ENCODE results near the gene PRSS36. TPM values are rescaled to one million over a fixed set of nuclear protein-coding genes. Genes with fewer than 3 reads are reported as not detected.

The PRSS36 gene
- total RNA-seq, 1 experiment from 2014 or later: 1.6 TPM

- H3K4me3 Mint-ChIP-seq (ENCODE audit: unreplicated experiment): peak overlapping the region; percentile 76
- Histone ChIP-seq H3K36me3 (ENCODE audit: control insufficient read depth, insufficient read depth, low read length) (peaks cover 6% of the 10 kb centered on the region), H3K27me3 (replicated peaks; ENCODE audit: control insufficient read depth, insufficient read depth, low read length) (no peaks in the 10 kb centered on the region), H3K9me3 (no peaks in the 10 kb centered on the region), H3K4me3 (ENCODE audit: low read depth, low read length) (no peak overlapping the region), H3K4me1 (peaks cover 53% of the 10 kb centered on the region)
- no peak for TF ChIP-seq CTCF (IDR thresholded peaks at IDR 0.05; ENCODE audit: insufficient read depth in 1 of 2, low read depth in 1 of 2, low read length in 1 of 2, severe bottlenecking in 1 of 2, unreplicated experiment in 1 of 2)
- peaks cover 56% of the 10 kb centered on the region for H3K36me3 Mint-ChIP-seq (ENCODE audit: insufficient read depth, unreplicated experiment)
- intact Hi-C loops (cut with micrococcal nuclease; ENCODE audit: unreplicated experiment): loop anchor here (1.0 to 10.0 kb wide), 3 partner anchors 10 to 323 kb away; partner anchors contain the start of genes ARMC5 and KAT8
- peak overlapping the region; percentile 75 for H3K27ac Mint-ChIP-seq (ENCODE audit: unreplicated experiment)
- H3K4me1 Mint-ChIP-seq (ENCODE audit: low read depth, unreplicated experiment): peaks cover 43% of the 10 kb centered on the region
- ChIA-PET POLR2A (interaction anchor here (1.0 to 3.2 kb wide), 4 partner anchors 10 to 58 kb away, joined by 3 to 35 read pairs (median 12); partner anchors contain the start of genes FUS, KAT8, ZNF646 and ZNF668), CTCF (interaction anchor here (1.3 to 2.8 kb wide), 3 partner anchors 11 to 328 kb away, joined by 3 to 30 read pairs (median 8); partner anchors contain the start of genes ARMC5 and KAT8)
- no peaks in the 10 kb centered on the region for H3K27me3 Mint-ChIP-seq (ENCODE audit: insufficient read depth, unreplicated experiment)
- no TSS peak for BruUV-seq (replicated peaks)
- H3K9me3 Mint-ChIP-seq (ENCODE audit: unreplicated experiment): no peaks in the 10 kb centered on the region
- peak; percentile 63 to 88 for DNase-seq
Observed at GRCh38 chr16:31131841-31132271, 18.0 kb downstream of the PRSS36 start.

DNA sequence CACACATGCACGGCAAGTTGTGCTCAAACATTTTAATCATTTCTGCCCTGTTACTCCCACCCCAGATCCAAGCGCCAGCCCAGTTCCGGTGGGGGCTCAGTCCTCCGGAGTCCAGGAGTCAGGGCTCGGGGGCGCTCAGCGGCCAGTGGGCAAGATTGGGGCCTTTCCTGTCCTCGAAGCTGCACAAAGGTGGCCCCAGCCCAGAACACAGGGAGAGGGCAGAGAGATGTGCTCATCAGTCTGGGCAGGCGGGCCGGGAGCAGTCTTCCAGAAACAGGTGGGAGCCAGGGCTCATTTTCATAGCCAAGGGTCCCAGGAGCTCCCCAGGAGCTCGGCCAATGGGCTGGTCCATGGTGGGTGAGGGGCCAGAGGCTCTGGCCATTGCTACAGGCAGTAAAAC is 18.4 kb downstream of the PRSS36 start:
- no peaks in the 10 kb centered on the region for H3K9me3 Mint-ChIP-seq (ENCODE audit: unreplicated experiment)
- H3K4me3 ChIP-seq (ENCODE audit: low read depth, low read length): no peak overlapping the region
- peaks cover 58% of the 10 kb centered on the region for H3K36me3 Mint-ChIP-seq (ENCODE audit: insufficient read depth, unreplicated experiment)
- H3K4me1 ChIP-seq: peaks cover 49% of the 10 kb centered on the region
- POLR2A ChIA-PET: interaction anchor here (1.0 to 3.2 kb wide), 4 partner anchors 11 to 57 kb away, joined by 3 to 35 read pairs (median 12); partner anchors contain the start of genes FUS, KAT8, ZNF646 and ZNF668
- peaks cover 6% of the 10 kb centered on the region for H3K36me3 ChIP-seq (ENCODE audit: control insufficient read depth, insufficient read depth, low read length)
- peak overlapping the region; percentile 75 for H3K27ac Mint-ChIP-seq (ENCODE audit: unreplicated experiment)
- no peak for TF ChIP-seq CTCF (IDR thresholded peaks at IDR 0.05; ENCODE audit: insufficient read depth in 1 of 2, low read depth in 1 of 2, low read length in 1 of 2, severe bottlenecking in 1 of 2, unreplicated experiment in 1 of 2)
- H3K27me3 ChIP-seq (replicated peaks; ENCODE audit: control insufficient read depth, insufficient read depth, low read length): no peaks in the 10 kb centered on the region
- H3K27me3 Mint-ChIP-seq (ENCODE audit: insufficient read depth, unreplicated experiment): no peaks in the 10 kb centered on the region
- H3K4me3 Mint-ChIP-seq (ENCODE audit: unreplicated experiment): peak overlapping the region; percentile 76
- CTCF ChIA-PET: interaction anchor here (1.3 to 2.8 kb wide), 3 partner anchors 11 to 328 kb away, joined by 3 to 30 read pairs (median 8); partner anchors contain the start of genes ARMC5 and KAT8
- intact Hi-C loops (cut with micrococcal nuclease; ENCODE audit: unreplicated experiment): loop anchor here (1.0 to 10.0 kb wide), 3 partner anchors 11 to 323 kb away; partner anchors contain the start of genes ARMC5 and KAT8
- H3K9me3 ChIP-seq: no peaks in the 10 kb centered on the region
- BruUV-seq (replicated peaks): no TSS peak
- DNase-seq: no peak
- peaks cover 43% of the 10 kb centered on the region for H3K4me1 Mint-ChIP-seq (ENCODE audit: low read depth, unreplicated experiment)

- no TSS peak for BruUV-seq (replicated peaks)
- peak; percentile 92 to 94 for DNase-seq
- no peaks in the 10 kb centered on the region for H3K27me3 ChIP-seq (replicated peaks; ENCODE audit: control insufficient read depth, insufficient read depth, low read length)
- H3K4me1 Mint-ChIP-seq (ENCODE audit: low read depth, unreplicated experiment): peaks cover 37% of the 10 kb centered on the region
- TF ChIP-seq CTCF (IDR thresholded peaks at IDR 0.05; ENCODE audit: insufficient read depth in 1 of 2, low read depth in 1 of 2, low read length in 1 of 2, severe bottlenecking in 1 of 2, unreplicated experiment in 1 of 2): no peak
- peaks cover 6% of the 10 kb centered on the region for H3K36me3 ChIP-seq (ENCODE audit: control insufficient read depth, insufficient read depth, low read length)
- H3K4me3 ChIP-seq (ENCODE audit: low read depth, low read length): no peak overlapping the region
- POLR2A ChIA-PET: interaction anchor here (0.7 to 3.2 kb wide), 5 partner anchors 10 to 92 kb away, joined by 3 to 35 read pairs (median 9); partner anchors contain the start of genes KAT8, ZNF646 and ZNF668
- intact Hi-C loops (cut with micrococcal nuclease; ENCODE audit: unreplicated experiment): loop anchor here (1.0 to 10.0 kb wide), 3 partner anchors 11 to 324 kb away; partner anchors contain the start of genes ARMC5 and KAT8
- H3K4me3 Mint-ChIP-seq (ENCODE audit: unreplicated experiment): peak overlapping the region; percentile 76
- CTCF ChIA-PET: interaction anchor here (1.3 to 2.8 kb wide), 3 partner anchors 12 to 329 kb away, joined by 3 to 30 read pairs (median 8); partner anchors contain the start of genes ARMC5 and KAT8
- peaks cover 56% of the 10 kb centered on the region for H3K36me3 Mint-ChIP-seq (ENCODE audit: insufficient read depth, unreplicated experiment)
- peaks cover 44% of the 10 kb centered on the region for H3K4me1 ChIP-seq
- H3K9me3 ChIP-seq: no peaks in the 10 kb centered on the region
- peak overlapping the region; percentile 75 for H3K27ac Mint-ChIP-seq (ENCODE audit: unreplicated experiment)
- H3K27me3 Mint-ChIP-seq (ENCODE audit: insufficient read depth, unreplicated experiment): no peaks in the 10 kb centered on the region
- H3K9me3 Mint-ChIP-seq (ENCODE audit: unreplicated experiment): no peaks in the 10 kb centered on the region
Observed at GRCh38 chr16:31130899-31131298, 19.0 kb downstream of the PRSS36 start.

All from Caco-2 (cell line).